Neutrophil (primary cell): Measurements from ENCODE around the gene HYAL1.

Source experiments
- H3K27ac ChIP-seq: fragments of 200-600 bp; sonication (generic); 2 replicates; pipeline ENCODE4 v1.5.1; 2016; ENCODE audit warnings: mild to moderate bottlenecking, moderate library complexity
- H3K27me3 ChIP-seq: fragments of 200-600 bp; sonication (generic); 2 replicates; pipeline ENCODE4 v1.6.0; 2016; ENCODE audit warnings: mild to moderate bottlenecking
- H3K36me3 ChIP-seq: fragments of 200-600 bp; sonication (generic); 2 replicates; pipeline ENCODE4 v1.5.1; 2017
- H3K4me1 ChIP-seq, 2 experiments: fragments of 200-600 bp in 1 of 2; sonication (generic) in 1 of 2; 1 replicate in 1 of 2; 2 replicates in 1 of 2; pipeline versions ENCODE4 v1.5.1 to v1.6.1; 2013 to 2016; ENCODE audit warnings: low read depth in 1 of 2, low read length in 1 of 2, mild to moderate bottlenecking in 1 of 2, moderate library complexity in 1 of 2; ENCODE audit not compliant: control insufficient read depth in 1 of 2, insufficient read depth in 1 of 2
- H3K4me3 ChIP-seq, 2 experiments: fragments of 200-600 bp in 1 of 2; sonication (generic) in 1 of 2; 1 replicate in 1 of 2; 2 replicates in 1 of 2; pipeline ENCODE4 v1.5.1; 2013 to 2016; ENCODE audit warnings: low read depth in 1 of 2, low read length in 1 of 2, mild to moderate bottlenecking in 1 of 2, moderate library complexity in 1 of 2
- H3K9me3 ChIP-seq: fragments of 200-600 bp; sonication (generic); 2 replicates; pipeline ENCODE4 v1.5.1; 2016
- TF ChIP-seq, protein P1 (sequence below): fragments of 200-600 bp; sonication (generic); IDR thresholded peaks from 2 replicates; pipeline ENCODE4 v1.5.1; 2016; ENCODE audit warnings: antibody characterized with exemption

Gene HYAL1

DNA sequence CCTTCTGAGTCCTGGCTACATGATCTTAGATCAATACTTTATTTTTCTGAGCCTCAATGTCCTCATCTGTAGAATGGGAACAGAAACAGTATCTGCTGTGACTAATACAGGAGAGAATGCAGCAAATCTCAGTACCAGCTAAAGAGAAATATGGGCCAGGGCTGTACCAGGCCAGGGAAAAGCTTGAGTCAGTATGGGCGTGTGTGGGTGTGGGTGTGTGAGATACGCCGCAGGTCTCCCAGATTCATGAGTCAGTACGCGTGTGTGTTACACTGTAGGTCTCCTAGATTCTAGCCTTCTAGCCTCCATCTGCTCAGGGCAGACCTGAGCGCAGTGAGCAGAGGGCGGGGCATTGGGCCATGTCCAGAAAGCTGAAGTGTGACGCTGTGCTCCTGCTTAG lies 52.2 kb downstream of the HYAL1 start:
- TF ChIP-seq, protein P1, sequence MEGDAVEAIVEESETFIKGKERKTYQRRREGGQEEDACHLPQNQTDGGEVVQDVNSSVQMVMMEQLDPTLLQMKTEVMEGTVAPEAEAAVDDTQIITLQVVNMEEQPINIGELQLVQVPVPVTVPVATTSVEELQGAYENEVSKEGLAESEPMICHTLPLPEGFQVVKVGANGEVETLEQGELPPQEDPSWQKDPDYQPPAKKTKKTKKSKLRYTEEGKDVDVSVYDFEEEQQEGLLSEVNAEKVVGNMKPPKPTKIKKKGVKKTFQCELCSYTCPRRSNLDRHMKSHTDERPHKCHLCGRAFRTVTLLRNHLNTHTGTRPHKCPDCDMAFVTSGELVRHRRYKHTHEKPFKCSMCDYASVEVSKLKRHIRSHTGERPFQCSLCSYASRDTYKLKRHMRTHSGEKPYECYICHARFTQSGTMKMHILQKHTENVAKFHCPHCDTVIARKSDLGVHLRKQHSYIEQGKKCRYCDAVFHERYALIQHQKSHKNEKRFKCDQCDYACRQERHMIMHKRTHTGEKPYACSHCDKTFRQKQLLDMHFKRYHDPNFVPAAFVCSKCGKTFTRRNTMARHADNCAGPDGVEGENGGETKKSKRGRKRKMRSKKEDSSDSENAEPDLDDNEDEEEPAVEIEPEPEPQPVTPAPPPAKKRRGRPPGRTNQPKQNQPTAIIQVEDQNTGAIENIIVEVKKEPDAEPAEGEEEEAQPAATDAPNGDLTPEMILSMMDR: no peak
- peaks cover 92 to 93% of the 10 kb centered on the region in 2 experiments for H3K4me1 ChIP-seq
- H3K9me3 ChIP-seq: no peaks in the 10 kb centered on the region
- no peak overlapping the region for H3K4me3 ChIP-seq
- no peaks in the 10 kb centered on the region for H3K27me3 ChIP-seq
- peak overlapping the region; percentile 100 for H3K27ac ChIP-seq
- peaks cover 97% of the 10 kb centered on the region for H3K36me3 ChIP-seq

DNA sequence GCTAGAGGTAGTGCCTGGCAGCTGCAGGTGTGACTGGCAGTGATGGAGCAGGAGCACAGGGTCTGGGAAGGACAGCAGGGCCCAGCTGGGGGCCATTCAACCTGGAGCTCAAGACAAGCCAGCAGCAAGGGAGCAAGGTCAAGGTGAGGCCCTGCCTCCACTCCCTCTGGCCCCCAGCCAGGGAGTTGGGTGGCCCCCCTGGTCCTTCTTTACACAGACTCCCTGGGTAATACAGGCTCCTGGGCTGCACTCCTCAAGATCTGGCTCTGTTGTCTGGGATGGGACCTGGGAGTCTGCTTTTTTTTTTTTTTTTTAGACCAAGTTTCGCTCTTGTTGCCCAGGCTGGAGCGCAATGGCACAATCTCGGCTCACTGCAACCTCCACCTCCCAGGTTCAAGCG lies 52.9 kb downstream of the HYAL1 start:
- Histone ChIP-seq H3K9me3 (no peaks in the 10 kb centered on the region), H3K36me3 (peaks cover 92% of the 10 kb centered on the region), H3K4me3 (no peak overlapping the region), H3K27me3 (no peaks in the 10 kb centered on the region), H3K4me1 (peaks cover 97% of the 10 kb centered on the region in 2 experiments), H3K27ac (peak overlapping the region; percentile 100)
- TF ChIP-seq, protein P1: no peak
